ENCODE data around the gene CBFB. TPM values are rescaled to one million over a fixed set of nuclear protein-coding genes. Genes with fewer than 3 reads are reported as not detected.

The CBFB gene
- polyA plus RNA-seq, 1 donor (not counting 4 experiments of a cell fraction or from before 2014, with no cell fraction given): 39.7 TPM

DNA sequence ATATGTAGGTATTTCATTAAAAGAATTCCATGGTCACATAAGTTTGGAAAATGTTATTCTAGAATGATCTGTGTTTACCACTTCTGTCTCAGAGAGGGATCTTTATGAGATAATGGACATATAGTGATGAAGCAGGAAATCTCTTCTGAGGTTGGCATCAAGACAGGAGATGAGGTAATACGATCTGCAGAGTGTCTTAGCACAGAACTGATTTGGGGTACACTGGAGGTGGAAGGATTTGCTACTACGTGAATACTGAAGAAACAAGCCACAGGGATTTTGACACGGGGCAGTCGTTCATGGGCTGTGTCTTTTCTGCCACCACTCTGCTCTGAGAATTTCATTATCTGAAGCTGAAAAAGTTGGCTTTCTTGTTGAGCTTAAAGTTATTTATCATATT lies 5.5 kb downstream of the CBFB start:
- Histone ChIP-seq H3K79me2 (ENCODE audit: control insufficient read depth, insufficient read depth, low read length) (peaks cover 82% of the 10 kb centered on the region), H3K4me2 (ENCODE audit: control insufficient read depth, extremely low read depth, insufficient read depth, low read depth, low read length) (no peak overlapping the region), H3K27ac (ENCODE audit: control insufficient read depth, insufficient read depth, low read length) (no peak overlapping the region), H2AFZ (ENCODE audit: control insufficient read depth, low read length) (no peak overlapping the region), H3K36me3 (ENCODE audit: control insufficient read depth in 2 of 2, extremely low read depth in 1 of 2, insufficient read depth in 2 of 2, low read length in 2 of 2) (peaks cover 0 to 13% of the 10 kb centered on the region in 2 experiments), H4K20me1 (ENCODE audit: control insufficient read depth, extremely low read depth, insufficient read depth, low read length) (no peaks in the 10 kb centered on the region), H3K9me1 (ENCODE audit: control insufficient read depth, extremely low read depth, insufficient read depth, low read length) (peaks cover 2% of the 10 kb centered on the region), H3K9ac (ENCODE audit: control insufficient read depth, extremely low read depth, insufficient read depth, low read length) (no peak overlapping the region), H3K9me3 (ENCODE audit: control insufficient read depth, low read depth, low read length) (no peaks in the 10 kb centered on the region), H3K4me3 (ENCODE audit: control insufficient read depth in 2 of 3, extremely low read depth in 1 of 3, insufficient read depth in 2 of 3, low read depth in 1 of 3, low read length in 3 of 3) (no peak overlapping the region), H3K4me1 (ENCODE audit: control insufficient read depth, extremely low read depth, insufficient read depth, low read length) (peaks cover 9% of the 10 kb centered on the region), H3K27me3 (ENCODE audit: control insufficient read depth, extremely low read depth, insufficient read depth, low read length) (no peaks in the 10 kb centered on the region)
- FAIRE-seq (no peak), DNase-seq (ENCODE audit: low read depth, low spot score) (no peak)
- dilution Hi-C loops (cut with MboI; ENCODE audit: extremely low pct_ligation_motif_present, low sequenced_read_pairs): no loop called here
- TF ChIP-seq, protein P1, sequence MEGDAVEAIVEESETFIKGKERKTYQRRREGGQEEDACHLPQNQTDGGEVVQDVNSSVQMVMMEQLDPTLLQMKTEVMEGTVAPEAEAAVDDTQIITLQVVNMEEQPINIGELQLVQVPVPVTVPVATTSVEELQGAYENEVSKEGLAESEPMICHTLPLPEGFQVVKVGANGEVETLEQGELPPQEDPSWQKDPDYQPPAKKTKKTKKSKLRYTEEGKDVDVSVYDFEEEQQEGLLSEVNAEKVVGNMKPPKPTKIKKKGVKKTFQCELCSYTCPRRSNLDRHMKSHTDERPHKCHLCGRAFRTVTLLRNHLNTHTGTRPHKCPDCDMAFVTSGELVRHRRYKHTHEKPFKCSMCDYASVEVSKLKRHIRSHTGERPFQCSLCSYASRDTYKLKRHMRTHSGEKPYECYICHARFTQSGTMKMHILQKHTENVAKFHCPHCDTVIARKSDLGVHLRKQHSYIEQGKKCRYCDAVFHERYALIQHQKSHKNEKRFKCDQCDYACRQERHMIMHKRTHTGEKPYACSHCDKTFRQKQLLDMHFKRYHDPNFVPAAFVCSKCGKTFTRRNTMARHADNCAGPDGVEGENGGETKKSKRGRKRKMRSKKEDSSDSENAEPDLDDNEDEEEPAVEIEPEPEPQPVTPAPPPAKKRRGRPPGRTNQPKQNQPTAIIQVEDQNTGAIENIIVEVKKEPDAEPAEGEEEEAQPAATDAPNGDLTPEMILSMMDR (optimal IDR thresholded peaks at IDR 0.05 in 1 of 3, IDR thresholded peaks at IDR 0.05 in 1 of 3, conservative IDR thresholded peaks at IDR 0.05 in 1 of 3; ENCODE audit: extremely low read depth in 1 of 3, insufficient read depth in 2 of 3, low read length in 3 of 3): no peak
- TF ChIP-seq EZH2 (IDR thresholded peaks at IDR 0.05; ENCODE audit: low read length): no peak

GRCh38 chr16:67035364-67035763 lies 6.4 kb downstream of the CBFB start:
- Histone ChIP-seq H4K20me1 (ENCODE audit: control insufficient read depth, extremely low read depth, insufficient read depth, low read length) (no peaks in the 10 kb centered on the region), H2AFZ (ENCODE audit: control insufficient read depth, low read length) (no peak overlapping the region), H3K9ac (ENCODE audit: control insufficient read depth, extremely low read depth, insufficient read depth, low read length) (no peak overlapping the region), H3K9me1 (ENCODE audit: control insufficient read depth, extremely low read depth, insufficient read depth, low read length) (peaks cover 2% of the 10 kb centered on the region), H3K9me3 (ENCODE audit: control insufficient read depth, low read depth, low read length) (no peaks in the 10 kb centered on the region), H3K27ac (ENCODE audit: control insufficient read depth, insufficient read depth, low read length) (no peak overlapping the region), H3K79me2 (ENCODE audit: control insufficient read depth, insufficient read depth, low read length) (peaks cover 83% of the 10 kb centered on the region), H3K4me3 (ENCODE audit: control insufficient read depth in 2 of 3, extremely low read depth in 1 of 3, insufficient read depth in 2 of 3, low read depth in 1 of 3, low read length in 3 of 3) (no peak overlapping the region), H3K4me2 (ENCODE audit: control insufficient read depth, extremely low read depth, insufficient read depth, low read depth, low read length) (no peak overlapping the region), H3K27me3 (ENCODE audit: control insufficient read depth, extremely low read depth, insufficient read depth, low read length) (no peaks in the 10 kb centered on the region), H3K4me1 (ENCODE audit: control insufficient read depth, extremely low read depth, insufficient read depth, low read length) (peaks cover 6% of the 10 kb centered on the region), H3K36me3 (ENCODE audit: control insufficient read depth in 2 of 2, extremely low read depth in 1 of 2, insufficient read depth in 2 of 2, low read length in 2 of 2) (peaks cover 2 to 13% of the 10 kb centered on the region in 2 experiments)
- FAIRE-seq (no peak), DNase-seq (ENCODE audit: low read depth, low spot score) (no peak)
- dilution Hi-C loops (cut with MboI; ENCODE audit: extremely low pct_ligation_motif_present, low sequenced_read_pairs): no loop called here
- TF ChIP-seq, protein P1 (optimal IDR thresholded peaks at IDR 0.05 in 1 of 3, IDR thresholded peaks at IDR 0.05 in 1 of 3, conservative IDR thresholded peaks at IDR 0.05 in 1 of 3; ENCODE audit: extremely low read depth in 1 of 3, insufficient read depth in 2 of 3, low read length in 3 of 3): no peak
- no peak for TF ChIP-seq EZH2 (IDR thresholded peaks at IDR 0.05; ENCODE audit: low read length)
